Activated naive CD4-positive, alpha-beta T cell treated with anti-CD3 and anti-CD28 coated beads, Interleukin-2, amount 50 U/mL, for 72 hours (primary cell): ENCODE results near the gene DHRS11. TPM values are rescaled to one million over a fixed set of nuclear protein-coding genes. Genes with fewer than 3 reads are reported as not detected.

Source experiments
- ATAC-seq, 2 donors: fragments of 150-1000 bp; cut with Tn5 transposase; 2 replicates each; pipeline ENCODE4 v1.10.0; 2021; ENCODE audit warnings: mild to moderate bottlenecking in 2 of 2, moderate library complexity in 2 of 2
- DNase-seq, 2 donors: peaks; one replicate each; pipeline ENCODE4 v3.0.0; 2021 to 2022; ENCODE audit warnings: low spot score in 2 of 2
- H3K27ac Mint-ChIP-seq, 2 donors: one replicate each; pipeline ENCODE4 v1.8.0; 2022; ENCODE audit warnings: mild to moderate bottlenecking in 2 of 2, mixed read lengths in 2 of 2
- H3K36me3 Mint-ChIP-seq, 2 donors: one replicate each; pipeline ENCODE4 v1.8.0; 2022; ENCODE audit warnings: mixed read lengths in 2 of 2
- H3K9me3 Mint-ChIP-seq, 2 donors: one replicate each; pipeline ENCODE4 v1.8.0; 2022; ENCODE audit warnings: mixed read lengths in 2 of 2
- total RNA-seq, 2 donors: library from RNA; stranded (reverse); gene quantifications; one replicate each; pipeline ENCODE4 v1.2.3, GENCODE V29; 2022

The DHRS11 gene
- total RNA-seq, 2 donors from 2014 or later: 8.9 to 9.6 TPM

DNA sequence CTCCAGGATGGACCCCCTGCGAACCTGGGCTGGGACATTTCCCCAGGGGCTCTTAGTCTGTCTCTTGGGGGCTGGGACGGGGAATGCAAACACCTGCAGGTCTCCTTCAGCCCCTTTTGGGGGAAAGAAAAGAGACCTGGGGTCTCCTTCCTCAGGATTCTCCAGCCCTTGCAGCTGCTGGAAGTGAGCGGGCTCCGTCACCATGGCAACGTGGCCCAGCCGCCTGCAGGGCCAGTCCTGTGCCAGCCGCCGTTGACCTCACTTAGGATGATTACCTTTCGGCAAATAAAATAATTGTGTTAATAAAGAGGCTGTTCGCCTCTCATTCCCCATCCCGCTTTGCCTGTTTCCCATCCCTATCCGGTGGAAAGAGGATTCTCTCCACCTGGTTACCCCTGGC is 35.4 kb downstream of the DHRS11 start:
- Mint-ChIP-seq H3K27ac (no peak overlapping the region), H3K9me3 (no peaks in the 10 kb centered on the region), H3K36me3 (no peaks in the 10 kb centered on the region)
- DNase-seq (no peak), ATAC-seq (no peak)

GRCh38 chr17:36628576-36628975 is 36.9 kb downstream of the DHRS11 start:
- Mint-ChIP-seq H3K9me3 (no peaks in the 10 kb centered on the region), H3K36me3 (no peaks in the 10 kb centered on the region), H3K27ac (no peak overlapping the region)
- no peak for DNase-seq
- ATAC-seq: no peak

- ATAC-seq (peak; percentile 93 to 94), DNase-seq (peak; percentile 72 to 91)
- no peaks in the 10 kb centered on the region for H3K9me3 Mint-ChIP-seq
- no peaks in the 10 kb centered on the region for H3K36me3 Mint-ChIP-seq
- H3K27ac Mint-ChIP-seq: no peak overlapping the region
Measured at GRCh38 chr17:36629252-36629847, 37.7 kb downstream of the DHRS11 start.

DNA sequence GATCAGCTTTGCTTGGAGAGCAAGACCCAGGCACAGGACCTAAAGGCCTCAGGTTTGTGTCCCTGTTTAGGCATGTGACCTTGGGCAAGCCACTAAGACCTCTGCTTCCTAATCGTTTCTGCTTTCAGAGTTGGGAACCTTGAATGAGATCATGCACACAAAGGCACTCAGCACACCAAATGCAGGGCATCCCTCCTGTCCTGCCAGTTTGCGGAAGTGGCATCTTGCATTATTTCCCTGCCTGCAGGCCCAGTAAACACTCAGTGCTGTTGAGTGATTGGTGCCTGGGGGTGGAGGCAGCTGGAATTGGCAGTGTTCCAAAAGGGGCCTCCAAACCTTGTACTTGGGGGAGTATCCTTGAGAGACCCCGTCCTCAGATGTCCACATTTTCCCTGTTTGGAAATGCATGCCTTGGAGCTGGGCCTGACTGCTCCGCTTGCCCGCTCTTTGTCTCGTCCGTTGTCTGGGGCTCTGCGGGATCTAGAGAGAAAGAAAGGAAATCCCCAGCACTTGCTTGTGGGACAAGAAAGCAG is 38.4 kb downstream of the DHRS11 start:
- Mint-ChIP-seq H3K27ac (peak overlapping the region in 1 of 2 donors; percentile 60), H3K36me3 (no peaks in the 10 kb centered on the region), H3K9me3 (no peaks in the 10 kb centered on the region)
- DNase-seq: no peak
- no peak for ATAC-seq

- H3K27ac Mint-ChIP-seq: no peak overlapping the region
- no peaks in the 10 kb centered on the region for H3K36me3 Mint-ChIP-seq
- no peaks in the 10 kb centered on the region for H3K9me3 Mint-ChIP-seq
- ATAC-seq (no peak), DNase-seq (no peak)
Measured at GRCh38 chr17:36631022-36631421, 39.3 kb downstream of the DHRS11 start.

- Mint-ChIP-seq H3K9me3 (no peaks in the 10 kb centered on the region), H3K36me3 (no peaks in the 10 kb centered on the region), H3K27ac (no peak overlapping the region)
- DNase-seq (no peak), ATAC-seq (no peak)
Measured at GRCh38 chr17:36632916-36633771, 41.5 kb downstream of the DHRS11 start.

DNA sequence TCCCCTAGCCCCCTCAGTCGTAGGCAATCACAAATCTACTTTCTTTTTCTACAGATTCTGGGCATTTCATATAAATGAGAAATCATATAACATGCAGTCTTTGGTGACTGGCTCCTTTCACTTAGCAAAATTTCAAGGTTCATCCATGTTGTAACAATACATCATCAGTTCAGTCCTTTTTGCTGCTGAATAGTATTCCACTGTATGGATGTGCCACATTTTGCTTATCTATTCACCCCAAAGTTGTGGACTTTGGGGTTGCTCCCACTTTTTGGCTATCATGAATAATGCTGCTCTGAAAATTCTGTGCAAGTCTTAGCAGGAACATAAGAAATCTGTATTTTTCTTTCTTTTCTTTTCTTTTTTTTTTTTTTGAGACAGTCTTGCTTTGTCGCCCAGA is 48.7 kb downstream of the DHRS11 start:
- no peak overlapping the region for H3K27ac Mint-ChIP-seq
- peaks cover 4 to 13% of the 10 kb centered on the region in 2 donors for H3K36me3 Mint-ChIP-seq
- no peaks in the 10 kb centered on the region for H3K9me3 Mint-ChIP-seq
- no peak for ATAC-seq
- DNase-seq: no peak

DNA sequence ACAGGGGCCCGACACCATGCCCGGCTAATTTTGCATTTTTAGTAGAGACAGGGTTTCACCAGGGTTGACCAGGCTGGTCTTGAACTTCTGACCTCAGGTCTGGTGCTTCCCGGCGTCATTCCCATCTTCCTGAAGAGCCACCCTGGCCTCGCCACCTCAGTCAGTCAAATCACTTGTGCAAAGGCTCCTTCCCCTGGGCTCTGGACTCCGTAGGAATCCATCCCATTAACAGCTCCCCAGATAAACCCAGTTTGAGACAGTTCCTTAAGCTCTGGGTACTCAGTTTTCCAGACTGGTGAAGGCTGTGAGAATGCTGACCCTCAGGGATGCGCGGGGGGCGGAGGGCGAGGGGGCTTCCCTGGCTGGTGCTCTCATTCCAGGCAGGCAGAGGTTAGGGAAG is 49.2 kb downstream of the DHRS11 start:
- ATAC-seq: no peak
- DNase-seq: no peak

DNA sequence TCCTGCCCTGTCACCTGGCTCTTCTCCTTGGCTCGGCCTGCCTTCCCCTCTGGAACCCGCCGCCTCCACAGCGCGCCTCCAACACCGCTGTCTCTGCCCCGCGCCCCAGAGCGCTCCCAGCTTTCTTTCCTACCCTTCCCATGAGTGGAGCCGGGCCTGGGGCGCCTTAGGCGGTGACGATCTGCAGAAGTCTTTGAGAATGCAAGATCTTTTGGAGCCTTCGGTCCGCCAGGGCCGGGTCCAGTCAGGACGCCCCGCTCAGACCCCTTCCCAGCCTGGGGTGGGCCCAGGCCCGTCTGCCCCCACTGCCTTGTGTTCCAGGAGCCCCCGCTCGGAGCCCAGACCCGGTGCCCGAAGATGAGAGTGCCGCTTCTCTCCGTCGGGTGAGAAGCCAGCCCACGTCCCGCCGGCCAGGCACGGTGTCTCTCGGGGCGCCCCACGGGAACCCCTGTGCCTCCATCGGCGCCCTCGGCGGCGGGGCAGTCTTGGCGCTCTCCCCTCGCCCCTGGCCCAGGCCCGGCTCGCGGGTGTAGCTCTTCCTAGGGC is 49.7 kb downstream of the DHRS11 start:
- no peak for DNase-seq
- no peak for ATAC-seq
- no peaks in the 10 kb centered on the region for H3K9me3 Mint-ChIP-seq
- no peak overlapping the region for H3K27ac Mint-ChIP-seq
- H3K36me3 Mint-ChIP-seq: peaks cover 4 to 13% of the 10 kb centered on the region in 2 donors

More for the DNA sequence above, 49.2 kb downstream of the DHRS11 start:
- H3K36me3 Mint-ChIP-seq: peaks cover 4 to 13% of the 10 kb centered on the region in 2 donors
- H3K27ac Mint-ChIP-seq: no peak overlapping the region
- H3K9me3 Mint-ChIP-seq: no peaks in the 10 kb centered on the region

- H3K36me3 Mint-ChIP-seq: peaks cover 4 to 13% of the 10 kb centered on the region in 2 donors
- H3K27ac Mint-ChIP-seq: no peak overlapping the region
- ATAC-seq: peak; percentile 24 to 61
- H3K9me3 Mint-ChIP-seq: no peaks in the 10 kb centered on the region
- DNase-seq: peak in 1 of 2 donors; percentile 14
Measured at GRCh38 chr17:36641877-36642845, 50.5 kb downstream of the DHRS11 start.

GRCh38 chr17:36643086-36643685 is 51.5 kb downstream of the DHRS11 start:
- Mint-ChIP-seq H3K9me3 (no peaks in the 10 kb centered on the region), H3K36me3 (peaks cover 4 to 13% of the 10 kb centered on the region in 2 donors)

GRCh38 chr17:36645422-36645821 is 53.7 kb downstream of the DHRS11 start:
- H3K9me3 Mint-ChIP-seq: no peaks in the 10 kb centered on the region
- no peak for DNase-seq
- H3K36me3 Mint-ChIP-seq: peaks cover 4 to 13% of the 10 kb centered on the region in 2 donors
- no peak overlapping the region for H3K27ac Mint-ChIP-seq
- ATAC-seq: no peak

More at GRCh38 chr17:36643086-36643685, 51.5 kb downstream of the DHRS11 start:
- no peak overlapping the region for H3K27ac Mint-ChIP-seq
- DNase-seq (no peak), ATAC-seq (no peak)

GRCh38 chr17:36647636-36648035 is 56.0 kb downstream of the DHRS11 start:
- no peak for DNase-seq
- H3K9me3 Mint-ChIP-seq: no peaks in the 10 kb centered on the region
- no peak for ATAC-seq
- peaks cover 0 to 5% of the 10 kb centered on the region in 2 donors for H3K36me3 Mint-ChIP-seq
- H3K27ac Mint-ChIP-seq: no peak overlapping the region

DNA sequence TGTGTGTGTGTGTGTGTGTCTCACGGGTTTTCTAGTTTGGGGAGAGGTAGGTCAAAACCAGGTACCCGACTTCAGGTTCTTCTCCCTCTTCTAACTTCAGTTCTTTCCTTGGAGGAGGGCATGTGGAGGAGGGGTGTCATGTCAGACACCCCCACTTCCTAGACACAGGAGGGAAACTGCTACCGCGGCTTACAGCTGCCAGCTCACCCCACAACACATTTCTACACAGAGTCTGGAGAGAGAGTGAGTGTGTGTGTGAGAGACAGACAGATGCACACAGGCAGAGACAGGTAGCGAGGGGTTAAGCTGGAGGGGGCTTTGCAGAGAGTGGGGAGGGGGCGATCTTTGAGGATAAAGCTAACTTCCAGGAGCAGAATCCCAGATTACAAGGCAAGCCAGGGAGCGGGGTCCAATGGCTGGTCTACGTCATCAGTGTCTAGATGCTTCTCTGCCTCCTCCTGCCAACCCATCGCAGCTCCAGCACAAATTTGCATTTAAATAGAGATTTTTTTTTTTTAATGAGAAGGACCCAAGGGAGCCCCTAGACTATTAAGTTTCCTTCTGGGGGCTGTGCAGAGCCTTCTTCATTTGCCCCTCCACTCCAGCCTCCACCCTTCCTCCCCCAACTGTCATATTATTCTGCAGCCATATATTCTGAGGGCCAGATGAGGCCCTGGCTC is 58.6 kb downstream of the DHRS11 start:
- Mint-ChIP-seq H3K9me3 (no peaks in the 10 kb centered on the region), H3K36me3 (no peaks in the 10 kb centered on the region), H3K27ac (no peak overlapping the region)
- DNase-seq (no peak), ATAC-seq (no peak)
